ENCODE data around the gene RFLNA.

GRCh38 chr12:124336742-124337520, 42.0 kb downstream of the RFLNA start:
- TF ChIP-seq, protein P1, sequence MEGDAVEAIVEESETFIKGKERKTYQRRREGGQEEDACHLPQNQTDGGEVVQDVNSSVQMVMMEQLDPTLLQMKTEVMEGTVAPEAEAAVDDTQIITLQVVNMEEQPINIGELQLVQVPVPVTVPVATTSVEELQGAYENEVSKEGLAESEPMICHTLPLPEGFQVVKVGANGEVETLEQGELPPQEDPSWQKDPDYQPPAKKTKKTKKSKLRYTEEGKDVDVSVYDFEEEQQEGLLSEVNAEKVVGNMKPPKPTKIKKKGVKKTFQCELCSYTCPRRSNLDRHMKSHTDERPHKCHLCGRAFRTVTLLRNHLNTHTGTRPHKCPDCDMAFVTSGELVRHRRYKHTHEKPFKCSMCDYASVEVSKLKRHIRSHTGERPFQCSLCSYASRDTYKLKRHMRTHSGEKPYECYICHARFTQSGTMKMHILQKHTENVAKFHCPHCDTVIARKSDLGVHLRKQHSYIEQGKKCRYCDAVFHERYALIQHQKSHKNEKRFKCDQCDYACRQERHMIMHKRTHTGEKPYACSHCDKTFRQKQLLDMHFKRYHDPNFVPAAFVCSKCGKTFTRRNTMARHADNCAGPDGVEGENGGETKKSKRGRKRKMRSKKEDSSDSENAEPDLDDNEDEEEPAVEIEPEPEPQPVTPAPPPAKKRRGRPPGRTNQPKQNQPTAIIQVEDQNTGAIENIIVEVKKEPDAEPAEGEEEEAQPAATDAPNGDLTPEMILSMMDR (conservative IDR thresholded peaks at IDR 0.05; ENCODE audit: low read depth, low read length), result no peak
- no peak for TF ChIP-seq EZH2 (IDR thresholded peaks at IDR 0.05; ENCODE audit: borderline replicate concordance, low read depth, low read length, poor library complexity, severe bottlenecking)

All from A673 (cell line).